Stimulated activated naive CD4-positive, alpha-beta T cell treated with Interleukin-2 at 50 U/mL for 16 hours (primary cell): Measurements from ENCODE around the gene CYBRD1.
"Not testable (repeated sequence)": the region's sequence is repeated elsewhere in the genome, so short reads cannot be mapped to it uniquely, and the experiment has no call there.

ENCODE experiments used
- DNase-seq: peaks from one replicate; lab custom pipeline; 2025; lab: John Stamatoyannopoulos, UW

Gene CYBRD1, protein sequence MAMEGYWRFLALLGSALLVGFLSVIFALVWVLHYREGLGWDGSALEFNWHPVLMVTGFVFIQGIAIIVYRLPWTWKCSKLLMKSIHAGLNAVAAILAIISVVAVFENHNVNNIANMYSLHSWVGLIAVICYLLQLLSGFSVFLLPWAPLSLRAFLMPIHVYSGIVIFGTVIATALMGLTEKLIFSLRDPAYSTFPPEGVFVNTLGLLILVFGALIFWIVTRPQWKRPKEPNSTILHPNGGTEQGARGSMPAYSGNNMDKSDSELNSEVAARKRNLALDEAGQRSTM

DNA sequence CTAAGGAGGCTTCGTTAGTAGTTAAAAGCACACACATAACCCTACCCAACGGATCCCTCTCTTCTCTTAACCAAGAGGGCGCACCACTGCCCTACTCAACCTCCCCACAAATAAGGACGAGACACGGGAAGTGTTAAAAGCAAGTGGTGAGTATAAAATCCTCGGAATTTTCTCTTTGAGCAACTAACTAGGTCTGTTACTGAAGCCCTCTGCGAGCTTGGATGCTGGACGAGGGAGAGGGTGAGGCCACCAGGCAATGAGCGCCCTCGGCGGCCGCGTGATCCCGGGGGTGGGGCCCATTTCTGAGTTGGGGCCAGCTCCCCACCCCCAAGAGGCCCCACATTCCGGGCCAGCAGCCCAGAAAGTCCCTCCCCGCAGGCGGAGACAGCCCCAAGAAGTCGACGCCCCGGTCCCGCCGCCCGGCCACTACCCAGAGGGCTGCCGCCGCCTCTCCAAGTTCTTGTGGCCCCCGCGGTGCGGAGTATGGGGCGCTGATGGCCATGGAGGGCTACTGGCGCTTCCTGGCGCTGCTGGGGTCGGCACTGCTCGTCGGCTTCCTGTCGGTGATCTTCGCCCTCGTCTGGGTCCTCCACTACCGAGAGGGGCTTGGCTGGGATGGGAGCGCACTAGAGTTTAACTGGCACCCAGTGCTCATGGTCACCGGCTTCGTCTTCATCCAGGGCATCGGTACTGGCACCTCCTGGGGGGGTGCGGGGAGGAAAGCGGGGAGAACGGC is at the start of gene CYBRD1:
Gene CYBRD1, plus strand, starts transcription at position 423 of the 736 bp plus-strand sequence. Its CDS starts 72 bp downstream, at position 495.
- DNase-seq, result peak; percentile 8

DNA sequence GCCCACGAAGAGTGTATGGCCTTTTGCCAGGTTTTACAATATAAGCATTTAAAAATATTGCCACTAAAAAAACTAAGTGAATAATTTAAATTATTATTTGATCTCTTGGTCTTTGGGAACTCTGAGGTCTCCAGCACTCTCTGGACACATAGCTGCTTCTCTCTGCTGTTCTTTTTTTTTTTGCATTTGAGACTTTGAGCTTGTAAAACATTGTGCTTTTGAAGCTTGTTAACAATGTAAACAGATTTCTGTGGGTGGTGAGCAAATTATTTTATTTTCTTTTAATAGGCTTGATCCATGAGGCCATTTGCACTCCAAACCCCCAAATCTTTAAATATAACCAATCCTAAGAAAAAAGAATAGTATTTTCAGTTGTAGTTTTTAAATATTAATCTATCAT is 46.3 kb upstream of the CYBRD1 start:
- no peak for DNase-seq

DNA sequence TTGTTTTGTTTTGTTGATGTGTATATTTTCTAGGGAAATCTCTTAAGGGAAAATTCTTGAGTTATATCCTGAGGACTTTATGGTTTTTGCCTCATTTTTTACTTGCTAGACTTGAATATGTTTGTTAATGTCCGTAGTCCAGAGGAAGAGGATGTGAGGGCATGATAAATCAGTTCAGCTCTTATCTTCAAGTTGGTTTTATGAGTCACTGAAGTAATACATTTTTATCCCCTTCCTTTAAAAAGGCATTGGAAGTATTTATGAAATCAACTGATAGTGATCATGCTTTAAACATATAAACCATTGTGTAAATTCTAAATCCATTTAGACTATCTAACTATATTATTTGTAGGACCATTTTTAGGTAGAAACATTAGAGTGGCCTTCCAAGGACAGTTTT is 43.9 kb upstream of the CYBRD1 start:
- no peak for DNase-seq

DNA sequence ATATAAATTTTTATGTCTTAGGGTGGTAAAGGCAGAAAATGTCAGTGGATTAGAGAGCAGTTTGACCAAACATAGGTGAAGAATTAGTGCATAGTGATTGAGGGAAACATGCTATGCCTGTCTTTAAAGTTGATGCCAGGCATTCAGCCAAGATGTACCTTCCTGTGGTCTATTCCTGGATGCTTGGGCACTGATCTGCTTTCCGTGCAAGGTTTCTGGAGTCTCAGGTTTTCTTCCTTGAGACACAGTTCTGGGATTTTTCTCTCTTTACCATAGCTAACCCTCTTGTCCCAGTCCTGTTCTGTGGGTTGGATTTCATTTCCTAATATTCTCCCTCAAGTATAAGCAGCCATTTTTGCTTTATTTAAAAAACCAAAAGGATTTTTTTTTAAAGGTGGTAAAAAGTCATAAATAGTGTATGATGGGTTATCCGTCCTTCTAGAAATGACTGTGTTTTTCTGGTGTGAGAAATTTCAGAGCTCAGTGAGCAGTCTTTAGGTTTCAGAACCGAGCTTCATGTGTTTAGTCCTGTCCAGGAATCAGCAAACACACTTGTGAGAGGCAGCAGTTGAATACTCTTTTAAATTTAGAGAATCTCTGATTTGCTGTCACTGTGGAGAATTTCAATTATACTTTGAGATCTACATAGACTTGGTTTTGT is 43.0 kb upstream of the CYBRD1 start:
- DNase-seq, result no peak

DNA sequence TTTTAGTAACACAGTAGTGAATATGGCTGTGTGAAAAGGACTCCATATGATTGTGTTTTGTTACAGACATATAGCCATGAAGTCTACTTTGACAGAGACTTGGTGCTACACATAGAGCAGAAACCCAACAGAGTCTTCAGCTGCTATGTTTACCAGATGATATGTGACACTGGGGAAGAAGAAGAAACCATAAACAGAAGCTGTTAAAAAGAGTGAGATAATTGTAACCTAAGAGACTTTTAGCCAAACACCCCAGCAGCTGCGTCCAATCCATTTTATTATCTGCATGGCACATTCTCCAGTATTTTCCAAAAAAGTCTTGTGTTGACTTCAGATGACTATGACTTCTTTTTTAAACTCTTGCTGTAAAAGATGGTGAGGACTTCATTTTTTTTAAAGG is 41.4 kb upstream of the CYBRD1 start:
- no peak for DNase-seq

DNA sequence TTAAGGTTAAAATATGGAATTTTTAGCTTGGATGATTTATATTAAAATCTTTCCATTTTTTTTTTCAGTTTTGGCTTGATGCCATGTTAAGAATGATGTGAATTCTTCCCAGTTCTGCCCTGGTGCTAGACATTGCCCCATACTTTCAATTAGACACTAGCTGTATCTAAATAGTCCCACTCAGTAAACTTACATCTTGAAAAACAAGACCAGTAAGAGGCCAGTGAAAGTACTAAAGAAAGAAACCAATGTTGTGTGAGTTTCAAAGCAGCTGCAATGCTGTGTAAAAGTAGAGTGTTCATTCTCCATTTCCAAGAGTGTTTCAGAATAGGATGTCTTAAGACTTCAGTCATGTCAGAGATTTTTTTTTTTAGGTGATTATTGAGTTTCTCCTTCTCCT is 40.0 kb upstream of the CYBRD1 start:
- DNase-seq, result no peak

DNA sequence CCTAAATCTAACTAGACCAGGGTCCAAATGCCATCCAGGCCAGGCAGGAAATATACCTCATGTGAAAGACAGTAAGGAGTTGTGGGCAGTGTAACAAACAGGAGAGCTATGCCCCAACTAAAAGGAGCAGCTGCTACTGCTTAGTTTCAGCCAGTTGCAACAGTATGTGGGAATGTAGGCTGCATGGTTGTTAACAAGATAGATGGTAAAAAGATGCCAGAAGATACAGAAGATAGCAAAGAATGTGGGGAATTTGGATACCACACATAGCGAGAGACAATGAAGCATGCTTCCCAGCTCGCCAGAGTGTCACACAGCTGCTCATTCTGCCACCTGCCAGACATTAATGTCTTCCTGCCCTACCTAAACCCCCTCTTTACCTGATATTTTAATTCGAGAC is 39.4 kb upstream of the CYBRD1 start:
- DNase-seq, result no peak

DNA sequence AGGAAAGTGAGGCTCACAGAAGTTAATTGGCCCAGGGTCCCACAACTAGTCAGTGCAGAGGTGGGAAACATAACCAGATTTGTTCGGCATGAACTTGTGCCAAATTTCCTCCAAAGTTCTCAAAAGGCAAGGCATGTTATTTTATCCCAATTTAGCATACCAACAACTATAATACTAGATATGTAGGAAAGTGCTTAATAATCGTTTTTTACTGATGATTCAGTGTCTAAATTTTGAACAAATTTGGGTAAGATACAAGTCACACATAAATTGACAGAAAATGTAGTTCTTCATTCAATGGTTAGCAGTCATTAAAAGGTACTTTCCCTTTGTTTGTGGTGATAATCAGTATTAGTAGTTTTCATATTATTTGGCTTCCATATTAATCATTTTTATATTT is 38.5 kb upstream of the CYBRD1 start:
- DNase-seq, result no peak

DNA sequence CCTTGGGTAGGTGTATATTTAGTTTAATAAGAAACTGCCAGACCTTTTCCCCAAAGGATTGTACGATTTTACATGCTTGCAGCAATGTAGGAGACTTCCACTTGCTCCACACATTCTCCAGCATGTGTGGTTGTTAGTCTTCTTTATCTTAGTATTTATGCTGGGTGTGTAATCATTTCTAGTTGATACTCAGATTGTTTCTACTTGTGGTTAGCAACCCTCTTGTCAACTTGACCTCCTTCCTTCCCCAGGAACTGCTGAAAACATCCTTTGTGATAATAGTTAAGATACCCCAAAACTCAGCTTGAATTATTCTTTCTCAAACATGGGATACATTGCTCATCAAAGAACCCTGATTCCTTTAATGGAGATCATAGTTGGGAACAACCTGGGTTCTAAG is 37.2 kb upstream of the CYBRD1 start:
- no peak for DNase-seq

DNA sequence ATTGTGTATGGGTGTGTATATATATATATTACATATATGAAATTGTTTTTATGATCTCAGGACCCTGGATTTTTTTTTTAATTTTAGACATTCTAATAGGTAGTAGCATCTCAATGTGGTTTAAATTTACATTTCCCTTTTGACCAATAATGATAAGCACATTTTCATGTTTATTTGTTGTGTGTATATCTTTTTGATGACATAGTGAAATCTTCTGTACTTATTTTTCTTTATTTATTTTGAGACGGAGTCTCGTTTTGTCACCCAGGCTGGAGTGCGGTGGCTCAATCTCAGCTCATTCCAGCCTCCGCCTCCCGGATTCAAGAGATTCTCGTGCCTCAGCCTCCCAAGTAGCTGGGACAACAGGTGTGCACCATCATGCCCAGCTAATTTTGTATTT is 35.1 kb upstream of the CYBRD1 start:
- no peak for DNase-seq

DNA sequence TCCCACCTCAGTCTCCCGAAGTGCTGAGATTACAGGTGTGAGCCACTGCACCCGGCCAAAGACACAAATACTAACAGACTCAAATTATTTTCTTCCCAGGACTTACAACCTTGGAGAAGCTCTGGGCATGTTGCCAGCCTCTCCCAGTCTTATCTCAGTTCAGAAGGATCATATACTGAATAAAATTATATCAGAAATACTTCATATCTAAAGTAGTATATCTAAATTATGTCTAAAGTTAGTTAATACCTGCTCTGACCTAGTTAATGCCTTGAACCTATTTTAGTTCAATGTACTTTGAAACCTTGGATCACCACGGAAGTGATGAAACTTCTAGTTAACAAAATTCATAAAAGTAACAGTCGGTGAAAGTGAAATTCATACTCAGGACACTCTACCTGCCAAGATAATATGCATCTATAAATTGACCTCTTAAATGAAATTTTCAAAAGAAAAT is 34.4 kb upstream of the CYBRD1 start:
- DNase-seq, result no peak

DNA sequence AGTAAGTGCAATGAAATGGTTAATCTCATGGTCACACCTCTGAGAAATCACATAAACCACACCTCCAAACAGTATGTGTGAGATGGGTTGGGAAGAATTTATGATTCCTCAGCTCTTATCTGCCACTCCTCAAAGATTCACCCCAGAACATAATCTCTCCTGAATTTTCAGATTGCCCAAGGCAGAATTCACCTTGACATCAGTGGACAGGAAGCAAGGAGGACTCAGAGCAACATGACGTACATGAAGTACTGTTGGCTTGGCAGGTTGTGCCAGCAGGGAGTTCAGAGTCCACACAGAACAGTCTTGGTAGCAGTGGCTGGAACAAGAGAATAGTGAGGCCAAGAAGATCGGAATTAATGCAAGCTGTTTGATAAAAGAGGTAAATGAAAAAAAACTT is 31.7 kb upstream of the CYBRD1 start:
- DNase-seq, result no peak

DNA sequence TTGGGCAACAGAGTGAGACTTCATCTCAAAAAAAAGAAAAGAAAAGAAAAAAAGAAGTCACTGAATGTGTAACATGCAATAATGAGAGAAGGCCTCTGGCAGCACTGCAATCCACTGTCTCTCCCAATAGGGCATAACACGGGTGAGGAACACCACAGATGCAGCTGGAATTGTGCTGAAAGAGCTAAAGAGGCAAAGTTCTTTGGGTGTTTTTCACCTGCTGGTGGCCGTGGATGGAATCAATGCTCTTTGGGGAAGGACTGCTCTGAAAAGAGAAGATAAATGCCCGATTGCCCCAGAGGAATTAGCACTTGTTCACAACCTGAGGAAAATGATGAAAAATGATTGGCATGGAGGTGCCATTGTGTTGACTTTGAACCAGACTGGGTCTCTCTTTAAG is 31.0 kb upstream of the CYBRD1 start:
- no peak for DNase-seq

DNA sequence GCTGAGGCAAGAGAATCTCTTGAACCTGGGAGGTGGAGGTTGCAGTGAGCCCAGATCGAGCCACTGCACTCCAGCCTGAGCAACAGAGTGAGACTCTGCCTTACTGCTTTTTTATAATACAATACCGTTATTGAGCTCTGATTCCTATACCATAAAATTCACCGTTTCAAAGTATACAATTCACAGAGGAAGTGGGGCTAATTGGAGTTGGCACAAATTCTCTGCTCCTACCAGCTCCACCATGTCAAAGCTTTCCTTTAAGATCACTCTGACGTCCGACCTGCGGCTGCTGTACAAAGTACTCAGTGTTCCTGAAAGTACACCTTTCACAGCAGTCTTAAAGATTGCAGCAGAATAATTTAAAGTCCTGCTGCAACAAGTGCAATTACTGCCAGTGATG is 29.6 kb upstream of the CYBRD1 start:
- DNase-seq, result no peak

DNA sequence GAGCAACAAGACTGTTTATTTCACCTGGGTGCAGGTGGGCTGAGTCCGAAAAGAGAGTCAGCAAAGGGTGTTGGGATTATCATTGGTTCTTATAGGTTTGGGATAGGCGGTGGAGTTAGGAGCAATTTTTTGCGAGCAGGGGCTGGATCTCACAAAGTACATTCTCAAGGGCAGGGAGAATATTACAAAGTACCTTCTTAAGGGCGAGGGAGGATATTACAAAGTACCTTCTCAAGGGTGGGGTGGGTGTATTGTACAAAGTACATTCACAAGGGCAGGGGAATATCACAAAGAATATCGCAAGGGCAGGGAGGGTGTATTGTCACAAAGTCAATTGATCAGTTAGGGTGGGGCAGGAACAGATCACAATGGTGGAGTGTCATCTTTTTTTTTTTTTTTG is 24.6 kb upstream of the CYBRD1 start:
- DNase-seq, result not testable (repeated sequence)

DNA sequence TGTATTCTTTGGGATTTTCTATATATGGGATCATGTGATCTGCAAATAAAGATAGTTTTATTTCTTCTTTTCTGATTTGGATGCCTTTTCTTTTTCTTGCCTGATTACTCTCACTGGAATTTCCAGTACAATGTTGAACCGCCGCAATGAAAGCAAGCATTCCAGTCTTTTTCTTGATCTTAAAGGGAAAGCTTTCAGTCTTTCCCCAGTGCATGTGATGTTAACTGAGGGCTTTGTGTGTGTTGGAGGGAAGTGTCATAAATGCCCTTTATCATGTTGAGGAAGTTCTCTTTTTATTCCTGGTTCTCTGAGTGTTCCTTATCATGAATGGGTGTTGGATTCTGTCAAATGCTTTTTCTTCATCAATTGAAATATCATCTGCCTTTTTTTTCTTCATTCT is 16.9 kb upstream of the CYBRD1 start:
- no peak for DNase-seq

DNA sequence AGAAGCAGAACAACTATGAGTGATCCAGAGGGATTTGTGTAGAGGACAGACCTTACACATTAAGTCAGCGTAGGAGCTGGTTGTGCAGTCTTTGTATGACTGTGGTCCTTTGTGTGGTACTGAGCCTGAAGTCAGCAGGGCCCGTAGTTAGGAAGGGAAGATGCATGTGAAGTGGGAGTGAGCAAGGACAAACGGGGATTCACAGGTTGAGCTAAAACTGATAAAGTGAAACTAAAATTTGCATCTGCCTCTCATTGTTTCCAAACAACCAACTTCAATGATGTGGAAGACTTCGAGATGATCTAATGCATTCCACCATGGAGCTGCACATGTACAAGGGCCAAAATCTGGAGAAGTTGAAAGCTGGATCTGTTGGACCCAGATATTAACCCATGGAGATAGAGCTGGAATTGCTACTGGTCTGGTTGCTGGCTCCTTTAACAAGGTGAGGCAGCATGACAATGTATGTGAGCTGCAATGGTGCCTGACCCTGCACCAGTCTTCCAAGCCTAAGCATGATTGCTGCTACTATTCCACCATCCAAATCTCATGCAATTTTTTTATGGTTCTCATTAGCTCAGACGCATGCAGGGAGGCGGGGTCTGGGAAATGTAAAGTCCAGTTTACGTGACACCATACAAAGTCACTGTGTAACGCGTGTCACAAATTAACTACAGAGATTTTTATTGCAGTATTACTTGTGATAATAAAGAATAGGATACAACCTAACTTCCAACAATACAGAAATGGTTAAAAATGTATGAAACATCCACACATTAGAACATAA is 12.1 kb upstream of the CYBRD1 start:
- no peak for DNase-seq

DNA sequence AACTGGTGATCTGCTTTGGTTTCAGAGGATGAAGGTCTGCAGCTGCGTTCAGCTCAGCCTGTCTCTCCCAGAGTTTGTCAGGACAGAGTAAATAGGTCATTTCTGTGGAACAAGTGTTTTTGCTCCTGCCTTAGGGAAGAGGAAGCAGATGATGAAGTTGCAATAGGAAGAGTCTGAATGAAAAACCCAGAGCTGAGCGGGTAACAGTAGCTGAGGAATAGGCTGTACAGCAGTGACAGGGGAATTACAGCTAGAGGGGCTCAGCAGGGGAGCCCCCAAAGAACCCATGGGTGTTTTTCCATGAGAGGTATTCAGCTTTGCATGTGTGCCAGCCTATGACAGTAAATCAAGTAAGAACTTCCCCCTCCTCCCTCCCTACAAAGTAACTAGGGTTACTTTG is 10.3 kb upstream of the CYBRD1 start:
- no peak for DNase-seq

DNA sequence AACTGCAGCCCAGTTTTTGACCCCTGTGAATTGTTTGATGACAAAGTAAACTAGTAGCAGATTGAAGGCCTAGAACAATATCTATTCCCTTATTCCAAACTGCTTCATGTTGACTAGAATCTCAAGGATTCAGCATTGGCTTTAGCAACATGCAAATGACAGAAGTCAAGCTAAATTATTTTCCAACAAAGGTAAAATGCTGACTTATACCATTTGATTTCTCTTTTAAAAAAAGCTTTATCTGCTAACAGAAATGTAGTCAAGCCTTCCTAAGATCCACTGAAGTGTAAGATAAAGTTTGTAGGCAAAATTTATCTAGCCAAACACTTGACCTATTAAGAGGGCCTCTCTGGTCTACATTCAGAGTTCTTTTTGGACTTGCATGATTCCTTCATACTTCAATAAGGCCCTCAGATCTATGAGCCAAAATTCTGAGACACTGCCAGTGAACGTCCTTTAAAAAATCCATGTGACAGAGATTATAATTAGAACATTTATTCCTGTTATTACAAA is 9.5 kb upstream of the CYBRD1 start:
- DNase-seq, result no peak

DNA sequence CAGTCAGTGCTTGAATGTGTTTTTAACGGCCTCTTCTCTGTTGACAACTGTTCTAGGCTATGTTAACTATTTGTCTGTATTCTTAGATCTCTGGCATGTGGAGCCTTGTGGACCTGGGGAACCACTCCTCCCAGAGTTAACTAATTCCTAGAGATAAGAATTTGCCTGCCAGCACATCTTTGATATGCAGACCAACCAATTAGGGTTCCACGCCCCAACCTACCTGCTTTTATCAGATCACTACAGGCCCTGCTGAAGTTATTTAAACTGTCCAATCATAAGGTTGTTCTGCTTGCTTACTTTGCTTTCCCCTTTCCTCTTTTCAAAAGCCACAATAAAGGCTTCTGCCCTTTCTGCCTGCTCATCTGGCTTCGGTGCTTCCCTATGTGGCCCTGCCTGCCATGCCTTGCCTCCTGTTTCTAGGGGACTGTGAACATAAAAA is 8.5 kb upstream of the CYBRD1 start:
- no peak for DNase-seq

DNA sequence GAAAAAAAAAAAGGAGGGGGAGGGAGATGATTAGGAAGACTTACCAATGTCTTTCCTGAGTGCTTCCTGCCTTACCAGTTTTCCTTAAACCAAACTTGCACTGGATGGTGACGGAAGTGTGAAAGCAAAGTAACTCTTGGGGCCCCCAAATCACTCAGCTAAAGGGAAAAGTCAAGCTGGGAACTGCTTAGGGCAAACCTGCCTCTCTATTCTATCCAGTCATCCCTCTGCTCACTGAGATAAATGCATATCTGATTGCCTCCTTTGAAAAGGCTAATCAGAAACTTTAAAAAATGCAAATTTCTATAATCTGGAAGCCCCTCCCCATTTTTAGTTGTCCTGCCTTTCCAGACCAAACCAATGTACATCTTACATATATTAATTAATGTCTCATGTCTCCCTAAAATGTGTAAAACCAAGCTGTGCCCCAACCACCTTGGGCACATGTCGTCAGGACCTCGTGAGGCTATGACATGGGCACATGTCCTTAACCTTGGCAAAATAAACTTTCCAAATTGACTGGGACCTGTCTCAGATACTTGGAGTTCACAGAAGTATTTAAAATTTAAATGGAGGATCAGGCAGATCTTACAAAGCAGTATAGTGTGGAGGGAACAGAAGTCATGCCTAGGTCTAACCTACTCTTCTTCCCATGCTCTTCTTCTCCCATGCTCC is 7.2 kb upstream of the CYBRD1 start:
- no peak for DNase-seq
